ENCODE results near the gene C11orf24. TPM values are rescaled to one million over a fixed set of nuclear protein-coding genes. Genes with fewer than 3 reads are reported as not detected.

The C11orf24 gene
- 21.7 TPM for total RNA-seq
- polyA plus RNA-seq, result 29.0 TPM

DNA sequence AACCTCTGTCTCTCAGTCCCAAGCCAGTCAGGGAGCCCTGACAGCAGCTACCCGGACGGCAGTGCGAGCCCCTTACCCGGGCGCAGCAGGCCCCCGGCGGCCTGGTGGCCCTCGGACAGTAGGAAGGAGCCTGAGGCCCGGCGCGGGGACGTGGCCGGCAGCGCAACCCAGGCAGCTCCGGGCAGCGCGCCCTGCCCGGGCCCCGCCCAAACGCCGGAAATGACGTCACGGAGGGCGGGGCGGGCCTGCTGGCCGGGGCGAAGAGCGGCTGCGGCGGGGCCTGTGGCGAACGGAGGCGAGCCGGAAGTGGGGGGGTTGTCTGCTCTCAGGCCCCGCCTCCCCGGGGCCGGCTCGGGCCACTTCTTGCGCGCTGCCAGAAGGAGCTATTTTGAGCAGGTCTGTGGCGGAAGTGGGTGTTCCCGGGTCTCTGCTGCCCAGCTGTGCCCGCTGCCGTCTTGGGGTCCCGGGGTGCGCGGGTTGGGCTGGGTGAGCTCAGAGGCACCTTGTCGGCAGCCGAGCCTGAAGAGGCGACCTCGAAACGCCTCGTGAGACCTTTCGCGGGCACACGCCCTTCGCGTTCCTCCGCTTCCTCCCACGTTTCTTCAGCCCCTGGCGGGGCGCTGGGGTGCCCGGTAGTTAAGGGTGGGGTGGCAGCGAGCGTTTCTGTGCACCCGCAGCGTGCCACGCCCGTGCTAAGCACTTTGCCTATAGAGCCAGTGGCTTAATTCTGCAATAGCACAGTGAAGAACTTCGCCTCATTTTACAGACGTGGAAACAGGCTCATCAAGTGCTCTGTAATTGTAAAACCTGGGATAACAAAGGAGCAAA is at the start of gene C11orf24:
C11orf24 (minus strand) TSS at position 193 of the 828 bp plus-strand sequence. CDS start 8,206 bp downstream, outside the sequence.
- no peaks in the 10 kb centered on the region for H3K4me1 ChIP-seq (ENCODE audit: insufficient read depth)
- peak within 1 kb of the TSS; percentile 52 for H3K4me3 ChIP-seq (ENCODE audit: low read depth, low read length)
- under 1% methylated on average over 71 of the region's 71 CpGs for WGBS
- peak within 1 kb of the TSS; percentile 92 for H3K27ac ChIP-seq (ENCODE audit: low read depth)
- H3K36me3 ChIP-seq (ENCODE audit: insufficient read depth), result no peaks in the 10 kb centered on the region
- DNase-seq (ENCODE audit: extremely low spot score), result peak; percentile 82

- no peaks in the 10 kb centered on the region for H3K36me3 ChIP-seq (ENCODE audit: insufficient read depth)
- no peak overlapping the region for H3K27ac ChIP-seq (ENCODE audit: low read depth)
- no peaks in the 10 kb centered on the region for H3K4me1 ChIP-seq (ENCODE audit: insufficient read depth)
- H3K4me3 ChIP-seq (ENCODE audit: low read depth, low read length), result no peak overlapping the region
- DNase-seq (ENCODE audit: extremely low spot score), result no peak
- WGBS, result 77% methylated on average over 15 of the region's 15 CpGs
Observed at GRCh38 chr11:68317147-68317785, 45.5 kb upstream of the C11orf24 start.

DNA sequence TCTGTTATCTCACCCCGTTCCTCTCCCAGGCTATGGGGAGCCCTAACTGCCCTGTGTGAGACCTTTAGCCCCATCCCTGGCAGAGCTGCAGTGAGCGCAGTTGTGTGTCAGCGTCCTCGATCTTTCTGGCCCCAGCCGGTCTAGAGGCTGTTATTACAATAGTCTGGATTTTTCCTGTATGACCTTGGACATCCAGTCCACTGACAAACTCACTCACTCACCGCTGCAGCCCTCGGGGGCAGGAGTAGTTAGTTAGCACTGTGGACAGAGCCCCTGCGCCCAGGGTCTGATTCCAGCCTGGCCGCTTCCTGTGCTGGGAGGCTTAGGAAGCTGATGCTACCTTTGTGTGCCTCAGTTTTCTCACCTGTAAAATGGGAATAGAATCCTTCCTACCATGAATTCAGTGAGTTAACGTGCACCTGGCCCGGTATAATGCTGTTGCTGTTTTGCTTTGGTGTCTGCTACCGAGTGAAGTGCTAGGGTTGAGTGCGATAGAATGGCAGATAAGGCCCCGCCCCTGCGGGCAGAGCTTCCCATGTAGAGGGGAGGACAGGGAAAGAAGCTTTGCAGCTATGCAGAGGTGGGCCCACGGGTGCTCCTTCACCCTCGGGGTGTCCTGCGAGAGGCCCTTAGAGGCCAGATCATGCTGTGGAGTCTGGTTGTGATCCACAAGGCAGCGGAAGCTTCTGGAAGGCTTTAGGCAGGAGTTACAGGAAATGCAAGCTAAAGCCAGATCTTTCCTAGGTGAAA is 43.6 kb upstream of the C11orf24 start:
- WGBS, result 60% methylated on average over 19 of the region's 19 CpGs
- Histone ChIP-seq H3K4me1 (ENCODE audit: insufficient read depth) (no peaks in the 10 kb centered on the region), H3K27ac (ENCODE audit: low read depth) (peak overlapping the region; percentile 2), H3K4me3 (ENCODE audit: low read depth, low read length) (no peak overlapping the region), H3K36me3 (ENCODE audit: insufficient read depth) (no peaks in the 10 kb centered on the region)
- DNase-seq (ENCODE audit: extremely low spot score), result no peak

DNA sequence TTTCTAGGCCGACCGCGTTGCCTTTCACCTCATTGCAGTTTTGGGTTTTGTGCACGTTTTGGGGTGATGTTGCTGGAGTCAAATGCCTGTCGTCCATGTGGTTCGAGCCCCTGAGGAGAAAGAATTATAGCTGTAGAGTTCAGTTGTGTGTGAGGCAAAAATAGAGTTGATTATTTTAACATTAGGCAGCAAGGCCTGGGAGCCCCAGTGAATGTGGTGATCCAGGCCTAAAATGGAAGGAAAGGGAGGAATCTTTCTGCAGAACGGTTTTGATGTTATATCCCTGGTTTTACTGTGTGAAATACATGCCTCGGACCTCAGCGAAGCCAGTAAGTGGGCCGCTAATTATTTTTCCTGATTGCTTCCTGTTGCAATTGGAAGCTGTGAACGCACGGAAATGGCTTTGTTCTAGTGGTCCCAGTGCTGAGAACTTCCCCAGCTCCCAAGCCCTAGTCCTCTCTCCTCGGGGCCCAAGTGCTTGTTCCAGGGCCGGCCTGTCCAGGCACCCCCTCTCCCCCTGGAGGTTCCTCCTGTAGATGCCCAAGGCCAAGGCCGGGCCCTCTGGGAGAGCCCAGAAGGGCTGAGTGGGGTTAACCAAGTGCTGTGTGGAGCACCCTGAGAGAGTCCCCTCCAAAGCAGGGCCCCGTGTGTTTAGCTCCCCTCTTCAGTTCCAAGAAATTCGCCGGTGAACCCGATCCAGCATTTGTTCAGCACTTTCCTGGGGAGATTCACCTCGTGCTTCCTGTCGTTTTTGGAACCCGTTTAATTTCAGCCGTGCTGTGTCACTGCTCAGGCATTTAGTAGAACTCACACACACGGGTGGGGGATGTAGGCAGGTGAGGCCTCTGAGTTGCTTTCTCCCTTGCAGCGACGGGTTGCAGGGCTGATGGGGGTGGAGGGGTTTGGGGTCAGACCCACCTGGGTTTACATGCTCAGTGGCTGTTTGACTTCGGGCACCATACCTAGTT is 42.7 kb upstream of the C11orf24 start:
- H3K27ac ChIP-seq (ENCODE audit: low read depth), result peak overlapping the region; percentile 30
- DNase-seq (ENCODE audit: extremely low spot score), result no peak
- no peaks in the 10 kb centered on the region for H3K36me3 ChIP-seq (ENCODE audit: insufficient read depth)
- no peak overlapping the region for H3K4me3 ChIP-seq (ENCODE audit: low read depth, low read length)
- WGBS, result 26% methylated on average over 27 of the region's 27 CpGs
- H3K4me1 ChIP-seq (ENCODE audit: insufficient read depth), result no peaks in the 10 kb centered on the region

- no peaks in the 10 kb centered on the region for H3K36me3 ChIP-seq (ENCODE audit: insufficient read depth)
- no peak overlapping the region for H3K27ac ChIP-seq (ENCODE audit: low read depth)
- peak overlapping the region; percentile 85 for H3K4me3 ChIP-seq (ENCODE audit: low read depth, low read length)
- no peaks in the 10 kb centered on the region for H3K4me1 ChIP-seq (ENCODE audit: insufficient read depth)
- DNase-seq (ENCODE audit: extremely low spot score), result no peak
- 11% methylated on average over 19 of the region's 19 CpGs for WGBS
Observed at GRCh38 chr11:68313574-68314202, 41.9 kb upstream of the C11orf24 start.

- under 1% methylated on average over 102 of the region's 102 CpGs for WGBS
- DNase-seq (ENCODE audit: extremely low spot score), result no peak
- Histone ChIP-seq H3K4me3 (ENCODE audit: low read depth, low read length) (peak overlapping the region; percentile 85), H3K27ac (ENCODE audit: low read depth) (no peak overlapping the region), H3K4me1 (ENCODE audit: insufficient read depth) (no peaks in the 10 kb centered on the region), H3K36me3 (ENCODE audit: insufficient read depth) (no peaks in the 10 kb centered on the region)
Observed at GRCh38 chr11:68312780-68313573, 41.2 kb upstream of the C11orf24 start.

GRCh38 chr11:68312117-68312779 is 40.5 kb upstream of the C11orf24 start, which contains the start of gene LRP5:
TSS of gene LRP5 (plus strand) at chr11:68312591. CDS start at chr11:68312715, 124 bp downstream.
- DNase-seq (ENCODE audit: extremely low spot score), result no peak
- Histone ChIP-seq H3K4me3 (ENCODE audit: low read depth, low read length) (peak within 1 kb of the TSS; percentile 85), H3K27ac (ENCODE audit: low read depth) (no peak within 1 kb of the TSS), H3K4me1 (ENCODE audit: insufficient read depth) (no peaks in the 10 kb centered on the region), H3K36me3 (ENCODE audit: insufficient read depth) (no peaks in the 10 kb centered on the region)
- 3% methylated on average over 82 of the region's 85 CpGs for WGBS

- no peak for DNase-seq (ENCODE audit: extremely low spot score)
- WGBS, result 77% methylated on average over 25 of the region's 25 CpGs
- Histone ChIP-seq H3K36me3 (ENCODE audit: insufficient read depth) (no peaks in the 10 kb centered on the region), H3K4me1 (ENCODE audit: insufficient read depth) (no peaks in the 10 kb centered on the region), H3K27ac (ENCODE audit: low read depth) (no peak overlapping the region), H3K4me3 (ENCODE audit: low read depth, low read length) (no peak overlapping the region)
Observed at GRCh38 chr11:68311160-68312116, 39.7 kb upstream of the C11orf24 start.

- H3K4me3 ChIP-seq (ENCODE audit: low read depth, low read length), result no peak overlapping the region
- DNase-seq (ENCODE audit: extremely low spot score), result no peak
- no peaks in the 10 kb centered on the region for H3K36me3 ChIP-seq (ENCODE audit: insufficient read depth)
- no peaks in the 10 kb centered on the region for H3K4me1 ChIP-seq (ENCODE audit: insufficient read depth)
- WGBS, result 77% methylated on average over 2 of the region's 2 CpGs
- H3K27ac ChIP-seq (ENCODE audit: low read depth), result no peak overlapping the region
Observed at GRCh38 chr11:68309621-68310185, 37.9 kb upstream of the C11orf24 start.

GRCh38 chr11:68308068-68308467 is 36.3 kb upstream of the C11orf24 start:
- WGBS, result 85% methylated on average over 11 of the region's 11 CpGs
- DNase-seq (ENCODE audit: extremely low spot score), result no peak
- H3K27ac ChIP-seq (ENCODE audit: low read depth), result no peak overlapping the region

More at GRCh38 chr11:68308068-68308467, 36.3 kb upstream of the C11orf24 start:
- Histone ChIP-seq H3K4me3 (ENCODE audit: low read depth, low read length) (no peak overlapping the region), H3K4me1 (ENCODE audit: insufficient read depth) (no peaks in the 10 kb centered on the region), H3K36me3 (ENCODE audit: insufficient read depth) (no peaks in the 10 kb centered on the region)
